ENCODE data around the gene LTBP3. TPM values are rescaled to one million over a fixed set of nuclear protein-coding genes. Genes with fewer than 3 reads are reported as not detected.
A peak's percentile ranks its signal among the peaks of the same experiment; 100 is the strongest.

The LTBP3 gene
- total and polyA plus RNA-seq, 9 of the 15 experiments (the other 6 are each of a cell fraction or from before 2014, with no cell fraction given): 0.06 to 20.5 (median 4.8) TPM

DNA sequence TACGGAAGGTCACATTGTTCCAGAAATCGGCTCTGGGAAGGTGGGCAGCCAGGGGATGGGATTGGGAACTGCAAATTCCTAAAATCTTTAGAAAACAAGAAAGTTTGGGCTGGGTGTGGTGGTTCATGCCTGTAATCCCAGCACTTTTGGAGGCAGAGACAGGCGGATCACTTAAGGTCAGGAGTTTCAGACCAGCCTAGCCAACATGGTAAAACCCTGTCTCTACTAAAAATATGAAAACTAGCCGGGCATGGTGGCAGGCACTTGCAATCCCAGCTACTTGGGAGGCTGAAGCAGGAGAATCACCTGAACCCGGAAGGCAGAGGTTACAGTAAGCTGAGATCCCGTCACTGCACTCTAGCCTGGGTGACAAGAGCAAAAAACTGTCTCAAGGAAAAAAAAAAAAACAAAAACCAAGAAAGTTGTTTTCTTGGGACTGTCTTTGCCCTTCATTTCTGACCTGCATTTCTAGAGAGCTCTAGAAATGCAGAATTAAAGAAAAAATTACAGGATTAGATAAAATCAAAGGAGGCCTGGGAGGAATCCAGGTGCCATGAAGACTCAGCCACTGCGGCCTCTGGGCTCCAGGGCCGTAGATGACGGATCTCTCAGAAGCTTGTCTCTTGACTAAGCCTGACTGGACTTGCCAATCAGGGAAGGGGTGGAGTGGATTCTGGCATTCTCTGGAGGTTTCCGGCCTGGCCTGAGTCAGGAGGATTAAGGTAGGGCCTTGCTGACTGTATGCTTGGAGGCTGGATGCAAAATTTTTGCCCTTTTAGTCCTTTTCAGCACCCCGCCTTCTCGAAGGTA, 64.6 kb downstream of the LTBP3 start (continued):
- no peak for TF ChIP-seq ZNF217 (CRISPR knock-in tag; IDR thresholded peaks at IDR 0.05)
- 0 out of 2 replicates have a peak, but pooled peaks have one; percentile 35 for TF ChIP-seq NR1H2 (CRISPR knock-in tag; IDR thresholded peaks at IDR 0.05)
- no peak for TF ChIP-seq ZNF41 (CRISPR knock-in tag; conservative IDR thresholded peaks at IDR 0.05)
- no peak for TF ChIP-seq NCOA1 (IDR thresholded peaks at IDR 0.05; ENCODE audit: low read depth)
- TF ChIP-seq, protein P1, sequence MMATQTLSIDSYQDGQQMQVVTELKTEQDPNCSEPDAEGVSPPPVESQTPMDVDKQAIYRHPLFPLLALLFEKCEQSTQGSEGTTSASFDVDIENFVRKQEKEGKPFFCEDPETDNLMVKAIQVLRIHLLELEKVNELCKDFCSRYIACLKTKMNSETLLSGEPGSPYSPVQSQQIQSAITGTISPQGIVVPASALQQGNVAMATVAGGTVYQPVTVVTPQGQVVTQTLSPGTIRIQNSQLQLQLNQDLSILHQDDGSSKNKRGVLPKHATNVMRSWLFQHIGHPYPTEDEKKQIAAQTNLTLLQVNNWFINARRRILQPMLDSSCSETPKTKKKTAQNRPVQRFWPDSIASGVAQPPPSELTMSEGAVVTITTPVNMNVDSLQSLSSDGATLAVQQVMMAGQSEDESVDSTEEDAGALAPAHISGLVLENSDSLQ (IDR thresholded peaks at IDR 0.05): peak; percentile 80
- TF ChIP-seq, protein P2, sequence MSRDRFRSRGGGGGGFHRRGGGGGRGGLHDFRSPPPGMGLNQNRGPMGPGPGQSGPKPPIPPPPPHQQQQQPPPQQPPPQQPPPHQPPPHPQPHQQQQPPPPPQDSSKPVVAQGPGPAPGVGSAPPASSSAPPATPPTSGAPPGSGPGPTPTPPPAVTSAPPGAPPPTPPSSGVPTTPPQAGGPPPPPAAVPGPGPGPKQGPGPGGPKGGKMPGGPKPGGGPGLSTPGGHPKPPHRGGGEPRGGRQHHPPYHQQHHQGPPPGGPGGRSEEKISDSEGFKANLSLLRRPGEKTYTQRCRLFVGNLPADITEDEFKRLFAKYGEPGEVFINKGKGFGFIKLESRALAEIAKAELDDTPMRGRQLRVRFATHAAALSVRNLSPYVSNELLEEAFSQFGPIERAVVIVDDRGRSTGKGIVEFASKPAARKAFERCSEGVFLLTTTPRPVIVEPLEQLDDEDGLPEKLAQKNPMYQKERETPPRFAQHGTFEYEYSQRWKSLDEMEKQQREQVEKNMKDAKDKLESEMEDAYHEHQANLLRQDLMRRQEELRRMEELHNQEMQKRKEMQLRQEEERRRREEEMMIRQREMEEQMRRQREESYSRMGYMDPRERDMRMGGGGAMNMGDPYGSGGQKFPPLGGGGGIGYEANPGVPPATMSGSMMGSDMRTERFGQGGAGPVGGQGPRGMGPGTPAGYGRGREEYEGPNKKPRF (IDR thresholded peaks at IDR 0.05; ENCODE audit: low read depth, low read length): no peak
- no peak for TF ChIP-seq SIN3A (IDR thresholded peaks at IDR 0.05; ENCODE audit: borderline replicate concordance in 2 of 2, control insufficient read depth in 1 of 2, low read depth in 2 of 2, low read length in 2 of 2)
- TF ChIP-seq SMARCC2 (IDR thresholded peaks at IDR 0.05; ENCODE audit: low read depth): no peak
- TF ChIP-seq MEIS2 (IDR thresholded peaks at IDR 0.05; ENCODE audit: partially characterized antibody): peak; percentile 45
- no peak for TF ChIP-seq ZNF668 (CRISPR knock-in tag; IDR thresholded peaks at IDR 0.05)
- TF ChIP-seq ZZZ3 (IDR thresholded peaks at IDR 0.05): no peak
- no peak for TF ChIP-seq PTBP1 (IDR thresholded peaks at IDR 0.05; ENCODE audit: low read depth, low read length)
- no peak for TF ChIP-seq PURB (CRISPR knock-in tag; IDR thresholded peaks at IDR 0.05; ENCODE audit: low read depth)
- peak; percentile 20 for TF ChIP-seq TAF1 (IDR thresholded peaks at IDR 0.05; ENCODE audit: control insufficient read depth, extremely low read depth, insufficient read depth, low read length, severe bottlenecking)
- TF ChIP-seq STAT5A (IDR thresholded peaks at IDR 0.05; ENCODE audit: borderline replicate concordance, low read length): no peak
- no peak for TF ChIP-seq HNRNPK (IDR thresholded peaks at IDR 0.05; ENCODE audit: low read depth, low read length, poor library complexity, severe bottlenecking)
- TF ChIP-seq, protein P3, sequence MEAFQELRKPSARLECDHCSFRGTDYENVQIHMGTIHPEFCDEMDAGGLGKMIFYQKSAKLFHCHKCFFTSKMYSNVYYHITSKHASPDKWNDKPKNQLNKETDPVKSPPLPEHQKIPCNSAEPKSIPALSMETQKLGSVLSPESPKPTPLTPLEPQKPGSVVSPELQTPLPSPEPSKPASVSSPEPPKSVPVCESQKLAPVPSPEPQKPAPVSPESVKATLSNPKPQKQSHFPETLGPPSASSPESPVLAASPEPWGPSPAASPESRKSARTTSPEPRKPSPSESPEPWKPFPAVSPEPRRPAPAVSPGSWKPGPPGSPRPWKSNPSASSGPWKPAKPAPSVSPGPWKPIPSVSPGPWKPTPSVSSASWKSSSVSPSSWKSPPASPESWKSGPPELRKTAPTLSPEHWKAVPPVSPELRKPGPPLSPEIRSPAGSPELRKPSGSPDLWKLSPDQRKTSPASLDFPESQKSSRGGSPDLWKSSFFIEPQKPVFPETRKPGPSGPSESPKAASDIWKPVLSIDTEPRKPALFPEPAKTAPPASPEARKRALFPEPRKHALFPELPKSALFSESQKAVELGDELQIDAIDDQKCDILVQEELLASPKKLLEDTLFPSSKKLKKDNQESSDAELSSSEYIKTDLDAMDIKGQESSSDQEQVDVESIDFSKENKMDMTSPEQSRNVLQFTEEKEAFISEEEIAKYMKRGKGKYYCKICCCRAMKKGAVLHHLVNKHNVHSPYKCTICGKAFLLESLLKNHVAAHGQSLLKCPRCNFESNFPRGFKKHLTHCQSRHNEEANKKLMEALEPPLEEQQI (IDR thresholded peaks at IDR 0.05): no peak
- TF ChIP-seq, protein P4, sequence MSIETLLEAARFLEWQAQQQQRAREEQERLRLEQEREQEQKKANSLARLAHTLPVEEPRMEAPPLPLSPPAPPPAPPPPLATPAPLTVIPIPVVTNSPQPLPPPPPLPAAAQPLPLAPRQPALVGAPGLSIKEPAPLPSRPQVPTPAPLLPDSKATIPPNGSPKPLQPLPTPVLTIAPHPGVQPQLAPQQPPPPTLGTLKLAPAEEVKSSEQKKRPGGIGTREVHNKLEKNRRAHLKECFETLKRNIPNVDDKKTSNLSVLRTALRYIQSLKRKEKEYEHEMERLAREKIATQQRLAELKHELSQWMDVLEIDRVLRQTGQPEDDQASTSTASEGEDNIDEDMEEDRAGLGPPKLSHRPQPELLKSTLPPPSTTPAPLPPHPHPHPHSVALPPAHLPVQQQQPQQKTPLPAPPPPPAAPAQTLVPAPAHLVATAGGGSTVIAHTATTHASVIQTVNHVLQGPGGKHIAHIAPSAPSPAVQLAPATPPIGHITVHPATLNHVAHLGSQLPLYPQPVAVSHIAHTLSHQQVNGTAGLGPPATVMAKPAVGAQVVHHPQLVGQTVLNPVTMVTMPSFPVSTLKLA (conservative IDR thresholded peaks at IDR 0.05): 0 out of 4 replicates have a peak, but pooled peaks of 1 of the 2 experiments have one; percentile 9
